HG03045 (cell line): ENCODE measurements around the gene ATXN1.
A peak's percentile ranks its signal among the peaks of the same experiment; 100 is the strongest.

ENCODE experiments used
- ATAC-seq: cut with Tn5 transposase; IDR thresholded peaks from one replicate; pipeline ENCODE4 v1.9.1; 2021; ENCODE audit warnings: mild to moderate bottlenecking, moderate library complexity; ENCODE audit not compliant: unreplicated experiment

Gene ATXN1

GRCh38 chr6:16331384-16332174 is 429.7 kb downstream of the ATXN1 start:
- ATAC-seq, result peak; percentile 46

GRCh38 chr6:16329233-16329632 is 432.0 kb downstream of the ATXN1 start:
- ATAC-seq, result no peak

DNA sequence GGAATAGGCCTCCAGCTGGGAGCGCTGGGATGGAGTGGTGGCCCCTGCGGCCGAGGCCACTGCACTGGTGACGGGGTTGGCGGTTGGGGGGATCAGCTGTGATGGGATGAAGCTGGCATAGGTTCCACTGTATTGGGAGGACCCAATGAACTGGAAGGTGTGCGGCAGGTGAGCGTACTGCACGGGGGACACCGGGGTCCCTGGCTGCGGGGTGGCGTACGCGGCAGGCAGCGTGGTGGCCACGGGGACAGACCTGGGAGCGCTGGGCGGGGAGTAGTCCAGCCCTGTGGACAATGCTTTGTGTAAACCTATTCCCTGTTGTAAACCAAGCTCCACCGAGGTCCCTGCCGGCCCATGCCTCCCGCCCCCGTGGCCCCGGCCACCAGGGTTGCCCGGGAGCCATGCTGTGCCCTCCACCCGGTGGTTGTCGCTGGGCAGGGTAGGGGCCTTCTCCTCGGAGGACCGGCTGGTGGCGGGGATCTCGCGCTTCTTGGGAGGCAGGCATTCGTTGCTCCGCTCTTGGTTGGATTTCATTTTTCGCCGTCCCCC is 433.4 kb downstream of the ATXN1 start:
- no peak for ATAC-seq

GRCh38 chr6:16326971-16327776 is 434.1 kb downstream of the ATXN1 start:
- no peak for ATAC-seq

GRCh38 chr6:16326531-16326930 is 434.7 kb downstream of the ATXN1 start:
- ATAC-seq, result no peak

GRCh38 chr6:16324606-16325225 is 436.5 kb downstream of the ATXN1 start:
- ATAC-seq, result no peak

- no peak for ATAC-seq
Observed at GRCh38 chr6:16324184-16324583, 437.1 kb downstream of the ATXN1 start.

GRCh38 chr6:16322666-16323312 is 438.5 kb downstream of the ATXN1 start:
- peak; percentile 83 for ATAC-seq

- ATAC-seq, result no peak
Observed at GRCh38 chr6:16321826-16322225, 439.4 kb downstream of the ATXN1 start.

GRCh38 chr6:16321341-16321710 is 439.9 kb downstream of the ATXN1 start:
- no peak for ATAC-seq

- no peak for ATAC-seq
Observed at GRCh38 chr6:16320533-16321340, 440.5 kb downstream of the ATXN1 start.

DNA sequence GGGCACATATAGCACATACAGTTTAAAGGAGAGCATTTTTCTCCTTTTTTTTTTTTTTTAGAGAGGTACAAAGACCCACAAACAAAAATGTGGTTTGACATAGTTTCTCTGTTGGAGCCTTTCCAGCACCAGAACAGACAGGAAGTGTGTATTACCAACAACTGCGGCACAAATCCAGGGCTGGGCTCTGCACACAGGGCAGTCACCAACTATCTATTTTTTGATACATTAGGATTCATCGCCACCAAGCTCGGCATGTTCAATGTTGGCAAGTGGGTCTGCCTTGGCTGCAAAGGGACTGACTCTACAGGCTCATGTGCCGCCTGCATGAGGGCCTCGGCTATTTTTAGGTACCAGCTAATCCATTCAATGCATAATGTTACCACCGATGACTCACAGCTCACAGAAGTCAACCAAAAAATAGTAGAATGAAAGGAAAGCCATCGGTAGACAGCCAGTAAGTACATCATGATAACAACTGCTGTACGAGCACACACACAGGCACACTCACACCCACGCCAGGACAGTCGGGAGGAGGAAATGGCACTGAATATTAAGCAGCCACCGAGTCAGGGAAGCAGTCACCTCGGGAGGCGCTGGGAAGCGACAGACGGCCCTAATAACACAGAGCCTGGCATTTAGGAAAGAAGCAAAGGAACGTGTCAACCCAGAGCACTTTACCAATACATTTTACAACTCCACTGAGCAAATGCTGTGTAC is 441.3 kb downstream of the ATXN1 start:
- ATAC-seq, result peak; percentile 64

- ATAC-seq, result no peak
Observed at GRCh38 chr6:16318953-16319720, 442.1 kb downstream of the ATXN1 start.

- ATAC-seq, result no peak
Observed at GRCh38 chr6:16318538-16318937, 442.7 kb downstream of the ATXN1 start.

GRCh38 chr6:16316741-16317251 is 444.5 kb downstream of the ATXN1 start:
- no peak for ATAC-seq

- no peak for ATAC-seq
Observed at GRCh38 chr6:16314296-16314695, 447.0 kb downstream of the ATXN1 start.

DNA sequence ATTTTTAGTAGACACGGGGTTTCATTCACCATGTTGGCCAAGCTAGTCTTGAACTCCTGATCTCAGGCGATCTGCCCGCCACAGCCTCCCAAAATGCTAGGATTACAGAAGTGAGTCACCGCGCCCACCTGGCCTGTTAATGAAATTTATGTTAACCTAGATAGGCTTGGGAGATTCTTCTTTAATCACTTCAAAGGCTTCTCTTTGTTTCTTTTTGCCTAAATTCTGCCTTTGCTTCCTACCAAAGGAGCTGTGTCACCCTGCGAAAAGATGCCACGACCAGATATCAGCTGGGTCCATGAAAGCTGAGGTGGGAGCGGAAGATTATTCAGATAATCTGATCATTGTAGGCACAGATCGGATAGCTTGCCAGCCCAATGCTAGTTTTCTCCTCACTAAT is 447.5 kb downstream of the ATXN1 start:
- no peak for ATAC-seq

DNA sequence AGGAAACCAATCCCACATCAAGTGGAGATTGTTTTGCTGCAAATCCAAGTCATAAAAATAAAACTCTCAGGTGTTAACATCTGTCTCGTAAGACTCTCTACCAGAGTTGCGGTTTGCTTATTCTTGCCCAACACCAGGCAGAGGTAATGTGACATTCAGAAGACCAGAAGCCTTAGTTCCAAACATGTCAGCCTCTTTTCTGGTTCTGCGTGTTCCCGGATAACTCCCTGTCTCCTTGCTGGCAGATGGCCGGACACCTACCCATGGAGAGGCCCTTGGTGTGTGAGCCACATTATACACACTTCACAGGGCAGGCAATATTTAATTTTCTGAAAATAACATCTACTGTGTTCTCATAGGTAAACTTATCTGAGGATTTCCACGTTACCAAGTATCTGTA is 449.5 kb downstream of the ATXN1 start:
- ATAC-seq, result no peak

GRCh38 chr6:16306334-16306733 is 454.9 kb downstream of the ATXN1 start:
- no peak for ATAC-seq
